Activated T-cell treated with anti-CD3 and anti-CD28 coated beads, Interleukin-2, amount 50 U/mL, for 72 hours (primary cell): ENCODE results near the gene TLCD1. TPM values are rescaled to one million over a fixed set of nuclear protein-coding genes. Genes with fewer than 3 reads are reported as not detected.
A peak's percentile ranks its signal among the peaks of the same experiment; 100 is the strongest.

Source experiments
- ATAC-seq, 2 donors: fragments of 150-1000 bp; cut with Tn5 transposase; replicated peaks in 1 of 2; 2 replicates each; pipeline ENCODE4 v1.10.0; 2021; ENCODE audit warnings: moderate library complexity in 2 of 2, mild to moderate bottlenecking in 1 of 2
- DNase-seq, 2 donors: peaks; one replicate each; pipeline ENCODE4 v3.0.0; 2021 to 2022; ENCODE audit warnings: mixed read lengths in 1 of 2
- H3K27ac Mint-ChIP-seq: one replicate; pipeline ENCODE4 v1.8.0; 2022; ENCODE audit warnings: mild to moderate bottlenecking, moderate library complexity, mixed read lengths
- H3K27me3 Mint-ChIP-seq: one replicate; pipeline ENCODE4 v1.8.0; 2022; ENCODE audit warnings: low read depth, mixed read lengths
- H3K36me3 Mint-ChIP-seq, 2 donors: one replicate each; pipeline ENCODE4 v1.8.0; 2022; ENCODE audit warnings: mixed read lengths in 2 of 2, mild to moderate bottlenecking in 1 of 2; ENCODE audit not compliant: insufficient read depth in 2 of 2
- H3K4me1 Mint-ChIP-seq: one replicate; pipeline ENCODE4 v1.8.0; 2022; ENCODE audit warnings: low read depth, mixed read lengths
- H3K4me3 Mint-ChIP-seq, 2 donors: one replicate each; pipeline ENCODE4 v1.8.0; 2022; ENCODE audit warnings: mild to moderate bottlenecking in 2 of 2, mixed read lengths in 2 of 2, moderate library complexity in 2 of 2
- H3K9me3 Mint-ChIP-seq, 2 donors: one replicate each; pipeline ENCODE4 v1.8.0; 2022; ENCODE audit warnings: mixed read lengths in 2 of 2
- total RNA-seq, 2 donors: library from RNA; stranded (reverse); gene quantifications; one replicate each; pipeline ENCODE4 v1.2.3, GENCODE V29; 2022

TLCD1 gene
- total RNA-seq, 2 donors from 2014 or later: 5.2 to 9.0 TPM

- Mint-ChIP-seq H3K9me3 (no peaks in the 10 kb centered on the region), H3K4me1 (peaks cover 16% of the 10 kb centered on the region), H3K36me3 (peaks cover 4 to 16% of the 10 kb centered on the region in 2 donors), H3K4me3 (no peak overlapping the region), H3K27me3 (no peaks in the 10 kb centered on the region), H3K27ac (no peak overlapping the region)
- no peak for ATAC-seq
- DNase-seq: no peak
These were observed 18.7 kb downstream of the TLCD1 start for GRCh38 chr17:28707339-28707720.

GRCh38 chr17:28706471-28707338 lies 19.3 kb downstream of the TLCD1 start:
- Mint-ChIP-seq H3K36me3 (peaks cover 4 to 19% of the 10 kb centered on the region in 2 donors), H3K4me3 (no peak overlapping the region), H3K9me3 (no peaks in the 10 kb centered on the region), H3K27me3 (no peaks in the 10 kb centered on the region), H3K4me1 (peaks cover 10% of the 10 kb centered on the region), H3K27ac (no peak overlapping the region)
- DNase-seq (no peak), ATAC-seq (no peak)

DNA sequence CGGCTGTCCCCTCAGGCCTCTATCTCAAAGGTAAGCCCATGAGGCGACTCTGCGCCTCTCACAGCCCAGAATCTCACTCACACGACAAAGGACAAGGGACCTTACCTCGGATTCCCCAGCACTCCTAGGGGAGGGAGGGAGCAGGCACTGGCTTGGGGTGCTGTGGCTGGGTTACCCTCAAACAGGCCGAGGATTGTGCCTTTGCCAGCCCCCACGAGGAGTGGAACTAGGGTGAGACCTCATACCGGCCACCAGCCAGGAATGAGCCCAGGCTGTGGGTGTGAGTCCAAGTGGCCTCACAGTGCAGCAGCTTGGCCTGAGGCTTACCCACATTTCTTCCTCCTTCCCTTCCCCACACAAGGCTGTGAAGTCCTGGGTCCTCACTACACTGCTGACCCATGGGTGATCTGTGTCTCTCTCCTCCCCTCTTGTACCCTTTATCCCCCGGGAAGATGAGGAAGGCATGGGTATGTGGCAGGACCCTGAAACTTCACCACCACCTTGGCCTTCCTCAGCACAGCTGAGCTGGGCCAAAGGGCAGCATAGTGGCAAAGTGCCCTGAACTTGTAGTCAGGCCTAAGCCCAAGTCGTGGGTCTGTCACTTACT lies 20.2 kb downstream of the TLCD1 start:
- H3K4me1 Mint-ChIP-seq: peaks cover 6% of the 10 kb centered on the region
- no peak overlapping the region for H3K4me3 Mint-ChIP-seq
- no peaks in the 10 kb centered on the region for H3K9me3 Mint-ChIP-seq
- peaks cover 4 to 21% of the 10 kb centered on the region in 2 donors for H3K36me3 Mint-ChIP-seq
- ATAC-seq (no peak), DNase-seq (no peak)
- no peaks in the 10 kb centered on the region for H3K27me3 Mint-ChIP-seq
- no peak overlapping the region for H3K27ac Mint-ChIP-seq

- ATAC-seq (peak in 1 of 2 donors; percentile 7), DNase-seq (no peak)
- no peaks in the 10 kb centered on the region for H3K27me3 Mint-ChIP-seq
- H3K9me3 Mint-ChIP-seq: no peaks in the 10 kb centered on the region
- H3K4me3 Mint-ChIP-seq: no peak overlapping the region
- peak overlapping the region; percentile 55 for H3K27ac Mint-ChIP-seq
- peaks cover 4 to 22% of the 10 kb centered on the region in 2 donors for H3K36me3 Mint-ChIP-seq
- no peaks in the 10 kb centered on the region for H3K4me1 Mint-ChIP-seq
These were observed 20.9 kb downstream of the TLCD1 start for GRCh38 chr17:28705074-28705659.

DNA sequence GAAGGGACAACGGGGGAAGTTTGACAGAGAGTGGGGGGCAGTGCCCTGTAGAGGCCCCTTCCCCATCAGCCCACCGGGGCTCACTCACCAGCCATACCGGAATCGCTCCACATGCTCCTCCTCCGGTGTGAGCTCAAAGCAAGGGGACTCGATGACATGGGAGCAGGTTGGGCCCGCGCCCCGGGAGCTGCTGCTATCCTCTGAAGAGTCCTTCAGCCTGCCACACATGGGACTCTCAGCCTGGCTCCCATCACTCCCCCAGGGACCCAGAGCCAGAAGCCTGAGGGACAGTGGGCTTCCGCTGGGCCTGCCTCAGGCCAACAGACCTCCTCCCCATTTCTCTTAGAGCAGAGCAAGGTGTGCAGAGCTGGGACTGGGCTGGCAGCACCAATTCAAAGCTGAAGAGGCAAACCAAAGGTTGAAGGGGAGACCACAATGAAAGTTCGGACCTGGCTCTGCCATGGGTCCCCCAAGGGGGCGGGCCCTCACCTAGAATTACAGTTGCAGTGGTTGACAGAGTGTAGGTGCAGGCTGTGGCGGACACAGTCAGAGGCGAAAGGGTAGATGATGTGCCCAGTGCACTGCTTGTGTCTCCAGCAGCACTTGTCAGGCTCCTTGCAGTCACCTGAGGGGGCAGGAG lies 21.7 kb downstream of the TLCD1 start:
- Mint-ChIP-seq H3K27me3 (no peaks in the 10 kb centered on the region), H3K36me3 (peaks cover 4 to 26% of the 10 kb centered on the region in 2 donors), H3K4me3 (no peak overlapping the region), H3K27ac (no peak overlapping the region), H3K9me3 (no peaks in the 10 kb centered on the region), H3K4me1 (no peaks in the 10 kb centered on the region)
- ATAC-seq: peak in 1 of 2 donors; percentile 8
- no peak for DNase-seq

DNA sequence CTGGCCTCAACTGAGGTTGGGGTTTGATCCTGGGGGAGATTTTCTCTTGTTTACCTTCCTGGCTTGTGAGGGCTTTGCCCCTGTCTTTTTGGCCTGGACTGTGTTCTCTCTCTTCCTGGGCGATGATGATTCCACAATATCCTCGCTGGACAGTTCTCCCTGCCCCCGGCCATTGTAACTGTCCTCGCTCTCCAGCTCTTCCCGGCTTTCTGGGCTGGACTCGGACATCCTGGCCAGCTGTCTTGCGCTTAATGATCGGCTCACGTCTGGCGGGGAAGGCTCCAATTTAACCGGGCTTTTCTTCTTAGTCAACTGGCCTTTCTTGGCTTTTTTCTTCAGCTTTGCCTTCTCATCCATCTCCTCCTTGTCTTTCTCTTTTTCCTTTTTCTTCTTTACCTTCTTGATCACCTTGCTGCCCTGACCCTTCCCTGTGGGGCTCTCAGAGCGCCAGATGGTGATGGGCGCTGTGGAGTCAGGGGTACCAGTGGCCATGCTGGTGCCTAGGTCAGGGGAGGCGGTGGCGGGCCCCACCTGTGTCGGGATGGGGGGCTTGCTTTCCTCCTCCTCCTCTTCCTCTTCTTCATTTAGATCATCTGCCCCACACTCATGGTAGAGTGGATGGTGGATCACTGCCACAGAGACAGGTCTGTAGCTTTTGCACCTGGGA lies 22.3 kb downstream of the TLCD1 start:
- H3K36me3 Mint-ChIP-seq: peaks cover 4 to 26% of the 10 kb centered on the region in 2 donors
- ATAC-seq (no peak), DNase-seq (no peak)
- no peaks in the 10 kb centered on the region for H3K4me1 Mint-ChIP-seq
- no peaks in the 10 kb centered on the region for H3K27me3 Mint-ChIP-seq
- no peak overlapping the region for H3K27ac Mint-ChIP-seq
- no peak overlapping the region for H3K4me3 Mint-ChIP-seq
- H3K9me3 Mint-ChIP-seq: no peaks in the 10 kb centered on the region

- H3K36me3 Mint-ChIP-seq: peaks cover 4 to 30% of the 10 kb centered on the region in 2 donors
- no peaks in the 10 kb centered on the region for H3K9me3 Mint-ChIP-seq
These were observed 23.3 kb downstream of the TLCD1 start for GRCh38 chr17:28702752-28703150.

DNA sequence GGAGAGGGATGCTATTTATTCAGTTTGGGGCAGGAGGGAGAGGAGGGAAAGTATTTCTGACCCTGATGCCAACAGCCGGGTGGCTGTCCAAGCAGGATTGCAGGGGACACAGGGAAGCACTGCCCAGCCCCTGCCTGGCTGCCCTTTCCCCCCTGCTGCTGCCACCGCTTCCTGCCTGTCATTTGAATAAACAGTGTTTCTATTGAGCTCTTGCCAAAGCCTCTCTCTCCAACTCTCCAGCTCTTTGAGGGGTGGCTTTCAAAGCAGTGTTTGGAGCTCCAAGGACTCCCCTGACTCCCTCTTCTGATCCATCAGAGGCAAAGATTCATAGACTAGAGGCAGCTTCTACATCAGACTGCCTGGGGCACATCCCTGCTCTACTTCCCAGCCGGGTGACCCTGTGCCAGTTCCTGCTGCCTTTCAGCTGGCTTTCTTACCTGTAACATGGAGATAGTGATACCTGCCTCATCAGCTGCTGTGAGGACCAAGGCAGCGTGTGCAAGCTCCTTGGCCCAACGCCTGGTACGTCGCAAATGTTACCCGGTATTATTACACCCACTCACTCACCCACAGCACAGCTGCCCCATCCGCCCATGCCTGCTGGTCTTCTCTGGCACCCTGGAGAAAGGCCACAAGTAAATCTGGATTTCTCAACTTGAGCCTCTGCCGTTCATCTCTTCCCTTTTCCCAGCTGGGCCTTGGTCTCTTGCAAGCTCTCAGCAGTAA lies 23.8 kb downstream of the TLCD1 start:
- no peak overlapping the region for H3K4me3 Mint-ChIP-seq
- no peak for DNase-seq
- peaks cover 4 to 29% of the 10 kb centered on the region in 2 donors for H3K36me3 Mint-ChIP-seq
- no peak overlapping the region for H3K27ac Mint-ChIP-seq
- H3K4me1 Mint-ChIP-seq: no peaks in the 10 kb centered on the region
- ATAC-seq: no peak
- no peaks in the 10 kb centered on the region for H3K27me3 Mint-ChIP-seq
- H3K9me3 Mint-ChIP-seq: no peaks in the 10 kb centered on the region

More at GRCh38 chr17:28702752-28703150, 23.3 kb downstream of the TLCD1 start:
- no peaks in the 10 kb centered on the region for H3K4me1 Mint-ChIP-seq
- no peak for ATAC-seq
- no peaks in the 10 kb centered on the region for H3K27me3 Mint-ChIP-seq
- no peak for DNase-seq
- H3K4me3 Mint-ChIP-seq: no peak overlapping the region
- H3K27ac Mint-ChIP-seq: no peak overlapping the region

DNA sequence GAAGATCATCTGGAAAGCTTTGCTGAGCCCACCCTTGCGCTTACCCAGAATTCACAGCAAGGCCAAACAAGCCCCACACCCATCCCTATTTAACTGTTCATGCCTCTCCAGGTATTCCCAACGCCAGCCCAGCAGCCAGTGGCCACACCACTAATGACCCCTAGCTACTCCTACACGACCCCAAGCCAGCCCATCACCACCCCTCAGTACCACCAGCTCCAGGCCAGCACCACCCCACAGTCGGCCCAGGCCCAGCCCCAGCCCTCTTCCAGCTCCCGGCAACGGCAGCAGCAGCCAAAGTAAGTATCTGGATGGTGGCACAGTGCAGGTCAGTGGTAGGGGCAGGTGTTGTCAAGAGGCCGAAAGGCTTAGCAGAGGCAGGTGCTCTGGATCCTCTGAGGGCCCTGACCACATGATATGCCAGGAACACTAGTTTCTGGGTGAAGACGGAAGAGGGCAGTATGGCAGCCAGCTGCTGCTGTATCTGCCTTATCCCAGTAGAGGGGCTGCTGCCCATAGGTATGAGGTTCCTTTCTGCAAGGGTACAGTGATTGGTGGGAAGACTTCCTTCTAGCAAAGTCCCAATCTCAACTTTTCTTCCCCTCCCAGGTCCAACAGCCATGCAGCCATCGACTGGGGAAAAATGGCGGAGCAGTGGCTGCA lies 25.1 kb downstream of the TLCD1 start:
- no peaks in the 10 kb centered on the region for H3K4me1 Mint-ChIP-seq
- H3K4me3 Mint-ChIP-seq: no peak overlapping the region
- peaks cover 4 to 32% of the 10 kb centered on the region in 2 donors for H3K36me3 Mint-ChIP-seq
- no peaks in the 10 kb centered on the region for H3K27me3 Mint-ChIP-seq
- DNase-seq: no peak
- no peaks in the 10 kb centered on the region for H3K9me3 Mint-ChIP-seq
- no peak overlapping the region for H3K27ac Mint-ChIP-seq
- ATAC-seq: no peak

DNA sequence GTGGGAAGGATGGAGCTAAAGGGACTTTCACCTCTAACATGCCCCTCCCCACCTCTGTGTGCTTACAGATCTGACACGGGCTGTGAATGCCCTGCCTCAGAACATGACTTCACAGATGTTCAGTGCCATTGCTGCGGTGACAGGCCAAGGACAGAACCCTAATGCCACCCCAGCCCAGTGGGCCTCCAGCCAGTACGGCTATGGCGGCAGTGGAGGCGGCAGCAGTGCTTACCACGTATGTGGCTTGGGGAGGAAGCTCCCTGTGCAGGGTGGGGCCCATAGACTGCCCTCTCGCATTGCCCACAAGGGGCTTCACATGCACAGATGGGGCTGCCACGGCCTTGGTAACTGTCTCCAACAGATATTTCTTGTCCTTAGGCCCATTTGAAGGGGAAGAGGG lies 25.8 kb downstream of the TLCD1 start:
- H3K36me3 Mint-ChIP-seq: peaks cover 4 to 34% of the 10 kb centered on the region in 2 donors
- H3K27me3 Mint-ChIP-seq: no peaks in the 10 kb centered on the region
- H3K4me1 Mint-ChIP-seq: no peaks in the 10 kb centered on the region
- H3K27ac Mint-ChIP-seq: no peak overlapping the region
- no peaks in the 10 kb centered on the region for H3K9me3 Mint-ChIP-seq
- H3K4me3 Mint-ChIP-seq: no peak overlapping the region
- ATAC-seq (no peak), DNase-seq (no peak)

DNA sequence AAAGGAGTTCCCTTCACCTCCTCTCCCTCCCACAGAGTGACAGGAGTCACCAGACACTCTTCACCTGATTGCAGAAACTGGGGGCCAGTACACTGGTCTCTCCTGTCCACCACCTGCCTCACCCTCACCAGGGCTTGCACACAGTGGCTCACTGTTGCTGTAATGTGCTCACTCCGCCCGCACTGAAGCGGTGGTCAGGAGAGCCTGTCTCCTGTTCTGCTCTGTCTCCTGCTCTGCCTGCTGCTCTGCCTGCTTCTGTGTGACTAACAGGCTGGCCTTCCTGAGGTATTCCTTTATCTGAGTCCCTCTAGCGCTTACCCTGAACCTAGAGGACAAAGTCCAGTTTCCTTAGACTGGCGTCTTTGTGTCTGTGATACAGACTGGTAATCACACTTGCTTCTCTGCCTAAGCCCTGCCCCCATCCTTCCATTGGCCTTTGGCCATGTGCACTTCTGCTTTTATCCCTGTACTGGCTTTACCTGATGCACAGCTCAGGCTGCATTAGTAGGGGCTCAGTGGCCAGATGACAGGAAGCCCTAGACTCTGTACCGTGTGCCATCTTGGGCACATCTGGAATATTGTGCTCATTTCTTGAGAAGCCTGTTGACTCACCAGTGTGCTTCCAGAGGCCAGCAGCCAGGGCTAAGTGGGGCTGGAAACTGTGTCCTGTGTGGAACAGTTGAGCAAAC lies 27.6 kb downstream of the TLCD1 start:
- DNase-seq: no peak
- Mint-ChIP-seq H3K9me3 (no peaks in the 10 kb centered on the region), H3K27ac (no peak overlapping the region), H3K27me3 (no peaks in the 10 kb centered on the region), H3K36me3 (peaks cover 7 to 37% of the 10 kb centered on the region in 2 donors), H3K4me1 (no peaks in the 10 kb centered on the region), H3K4me3 (no peak overlapping the region)
- ATAC-seq: no peak
